Measurements from ENCODE around the gene GIMAP5. TPM values are rescaled to one million over a fixed set of nuclear protein-coding genes. Genes with fewer than 3 reads are reported as not detected.
"Not testable (repeated sequence)": the region's sequence is repeated elsewhere in the genome, so short reads cannot be mapped to it uniquely, and the experiment has no call there.

The GIMAP5 gene
- total RNA-seq, 2 donors from 2014 or later, result 5.3 to 11.9 TPM

DNA sequence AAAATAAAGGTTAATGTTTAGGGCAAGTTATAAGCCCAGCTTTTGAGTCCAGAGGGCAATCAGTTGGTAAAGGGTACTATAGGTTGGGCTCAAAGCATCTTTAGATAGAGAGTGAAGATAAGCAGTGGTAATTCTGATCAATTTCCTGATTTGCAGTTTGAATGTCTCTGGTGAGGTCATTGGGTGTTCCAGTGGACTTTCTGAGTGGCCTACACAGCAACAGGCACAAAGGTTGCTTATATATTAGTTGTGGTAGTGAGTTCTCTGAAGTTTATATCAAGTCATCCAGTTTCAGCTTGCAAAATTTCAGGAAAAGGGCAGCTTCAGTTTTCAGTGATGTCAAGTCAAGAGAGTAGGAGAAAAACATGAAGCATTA is 29.1 kb downstream of the GIMAP5 start:
- peaks cover 4% of the 10 kb centered on the region for H3K4me1 ChIP-seq
- ATAC-seq, result no peak
- H3K27ac ChIP-seq, result no peak overlapping the region

DNA sequence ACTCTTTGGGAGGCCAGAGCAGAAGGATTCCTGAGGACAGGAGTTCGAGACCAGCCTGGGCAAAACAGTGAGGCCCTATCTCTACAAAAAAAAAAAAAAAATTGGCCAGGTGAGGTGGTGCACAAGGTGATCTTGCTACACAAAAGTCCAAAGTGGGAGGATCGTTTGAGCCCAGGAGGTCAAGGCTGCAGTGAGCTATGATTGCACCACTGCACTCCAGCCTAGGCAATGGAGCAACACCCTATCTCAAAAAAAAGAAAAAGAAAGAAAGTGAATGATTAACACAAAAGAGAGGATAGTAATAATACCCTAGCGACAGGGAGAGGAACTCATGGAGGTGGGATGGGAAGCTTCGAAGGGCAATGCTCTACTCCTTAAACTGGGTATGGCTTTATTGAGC is 32.5 kb downstream of the GIMAP5 start:
- DNase-seq (no peak), ATAC-seq (no peak)
- whole genome bisulfite sequencing, 2 donors, result 71 to 74% methylated on average over 4 of the region's 4 CpGs
- H3K27me3 ChIP-seq, result no peaks in the 10 kb centered on the region
- intact Hi-C loops (cut with DNase I), result no loop called here
- H3K4me1 ChIP-seq, result peaks cover 4% of the 10 kb centered on the region
- H3K9me3 ChIP-seq, result peaks cover 0 to 3% (median 0%) of the 10 kb centered on the region in 3 donors
- H3K27ac ChIP-seq, result no peak overlapping the region
- TF ChIP-seq POLR2A (IDR thresholded peaks at IDR 0.05), result no peak
- no peak for TF ChIP-seq CTCF (IDR thresholded peaks at IDR 0.05)
- no peak overlapping the region for H3K4me3 ChIP-seq
- H3K36me3 ChIP-seq (replicated peaks in 1 of 2; ENCODE audit: insufficient read depth in 1 of 2, low read depth in 2 of 2), result no peaks in the 10 kb centered on the region

More for the DNA sequence above, 29.1 kb downstream of the GIMAP5 start:
- Histone ChIP-seq H3K9me3 (peaks cover 0 to 3% (median 0%) of the 10 kb centered on the region in 3 donors), H3K4me3 (no peak overlapping the region), H3K27me3 (no peaks in the 10 kb centered on the region), H3K36me3 (replicated peaks in 1 of 2; ENCODE audit: insufficient read depth in 1 of 2, low read depth in 2 of 2) (no peaks in the 10 kb centered on the region)
- DNase-seq, result no peak
- TF ChIP-seq POLR2A (IDR thresholded peaks at IDR 0.05) (no peak), CTCF (IDR thresholded peaks at IDR 0.05) (no peak)
- intact Hi-C loops (cut with DNase I), result no loop called here

DNA sequence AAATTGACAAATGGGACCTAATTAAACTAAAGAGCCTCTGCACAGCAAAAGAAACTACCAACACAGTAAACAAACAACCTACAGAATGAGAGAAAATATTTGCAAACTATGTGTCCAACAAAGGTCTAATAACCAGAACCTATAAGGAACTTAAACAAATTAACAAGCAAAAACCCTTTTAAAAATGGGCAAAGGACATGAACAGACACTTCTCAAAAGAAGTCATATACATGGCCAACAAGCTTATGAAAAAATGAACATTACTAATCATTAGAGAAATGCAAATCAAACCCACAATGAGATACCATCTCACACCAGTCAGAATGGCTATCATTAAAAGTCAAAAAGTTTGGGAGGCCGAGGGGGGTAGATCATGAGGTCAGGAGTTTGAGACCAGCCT is 36.9 kb downstream of the GIMAP5 start:
- H3K27me3 ChIP-seq; H3K4me1 ChIP-seq; ATAC-seq; H3K9me3 ChIP-seq; DNase-seq; intact Hi-C loops (cut with DNase I); H3K4me3 ChIP-seq; H3K36me3 ChIP-seq (replicated peaks in 1 of 2; ENCODE audit: insufficient read depth in 1 of 2, low read depth in 2 of 2); H3K27ac ChIP-seq: not testable (repeated sequence)
- 80 to 85% methylated on average over 1 of the region's 1 CpG for WGBS, 2 donors

GRCh38 chr7:150778014-150778737 is 41.0 kb downstream of the GIMAP5 start:
- TF ChIP-seq CTCF (IDR thresholded peaks at IDR 0.05), result no peak
- TF ChIP-seq POLR2A (IDR thresholded peaks at IDR 0.05), result no peak
- H3K4me3 ChIP-seq, result no peak overlapping the region
- intact Hi-C loops (cut with DNase I), result no loop called here
- no peaks in the 10 kb centered on the region for H3K36me3 ChIP-seq (replicated peaks in 1 of 2; ENCODE audit: insufficient read depth in 1 of 2, low read depth in 2 of 2)
- ATAC-seq (no peak), DNase-seq (no peak)
- H3K27ac ChIP-seq, result no peak overlapping the region
- WGBS, 2 donors, result 40 to 43% methylated on average over 8 of the region's 8 CpGs
- H3K27me3 ChIP-seq, result no peaks in the 10 kb centered on the region
- no peaks in the 10 kb centered on the region for H3K9me3 ChIP-seq
- no peaks in the 10 kb centered on the region for H3K4me1 ChIP-seq

GRCh38 chr7:150778738-150779301 is 41.6 kb downstream of the GIMAP5 start:
- intact Hi-C loops (cut with DNase I), result no loop called here
- Histone ChIP-seq H3K9me3 (no peaks in the 10 kb centered on the region), H3K27ac (no peak overlapping the region), H3K36me3 (replicated peaks in 1 of 2; ENCODE audit: insufficient read depth in 1 of 2, low read depth in 2 of 2) (no peaks in the 10 kb centered on the region), H3K27me3 (no peaks in the 10 kb centered on the region), H3K4me1 (no peaks in the 10 kb centered on the region), H3K4me3 (no peak overlapping the region)
- no peak for TF ChIP-seq POLR2A (IDR thresholded peaks at IDR 0.05)
- peak; percentile 68 to 85 (median 78) for TF ChIP-seq CTCF (IDR thresholded peaks at IDR 0.05)
- 4 to 5% methylated on average over 12 of the region's 12 CpGs for WGBS, 2 donors
- ATAC-seq (peak; percentile 71), DNase-seq (peak; percentile 78 to 89 (median 82))

Measured in body of pancreas (tissue), 4 donors.